HepG2 (cell line): ENCODE measurements around the gene CCDC160.
"Not testable (repeated sequence)": the region's sequence is repeated elsewhere in the genome, so short reads cannot be mapped to it uniquely, and the experiment has no call there.

Source experiments
- ETV5 ChIP-seq: IDR thresholded peaks from 2 replicates; pipeline ENCODE4 v1.6.1; 2018; ENCODE audit warnings: missing biosample characterization, missing genetic modification reagents, inconsistent platforms, borderline replicate concordance
- KDM5A ChIP-seq: fragments of 200-600 bp; sonication (generic); IDR thresholded peaks from 2 replicates; pipeline ENCODE4 v1.7.0; 2018; ENCODE audit warnings: antibody characterized with exemption, mild to moderate bottlenecking, low read length, borderline replicate concordance
- MAX ChIP-seq: IDR thresholded peaks from 2 replicates; pipeline ENCODE4 v1.6.1; 2012; ENCODE audit warnings: inconsistent platforms
- NCOR1 ChIP-seq: fragments of 200-600 bp; sonication (generic); IDR thresholded peaks from 2 replicates; pipeline ENCODE4 v1.7.0; 2017; ENCODE audit warnings: antibody characterized with exemption, low read length, borderline replicate concordance
- POLR2A ChIP-seq, 2 experiments: IDR thresholded peaks; 2 replicates each; pipeline ENCODE4 v1.6.1; 2011; ENCODE audit warnings: low read depth in 2 of 2, low read length in 2 of 2, mild to moderate bottlenecking in 1 of 2, moderate library complexity in 1 of 2; ENCODE audit not compliant: insufficient read depth in 1 of 2
- SIX4 ChIP-seq: sonication (generic); formaldehyde crosslinking; IDR thresholded peaks from 2 replicates; pipeline ENCODE4 v1.4.0; 2020; ENCODE audit warnings: missing genetic modification reagents
- TARDBP ChIP-seq: sonication (generic); formaldehyde crosslinking; IDR thresholded peaks from 2 replicates; pipeline ENCODE4 v1.8.0; 2022; ENCODE audit warnings: mild to moderate bottlenecking, missing genetic modification reagents

- TF ChIP-seq TARDBP; NCOR1; SIX4; KDM5A; ETV5 (CRISPR knock-in tag); POLR2A (IDR thresholded peaks at IDR 0.05; ENCODE audit: insufficient read depth in 1 of 2, low read depth in 2 of 2, low read length in 2 of 2); MAX: not testable (repeated sequence)
Observed at GRCh38 chrX:134285934-134286333, 49.0 kb downstream of the CCDC160 start.
